NCI-H2081 (cell line): ENCODE results near the gene MTR.

Source experiments
- DNase-seq, 2 experiments: peaks; one replicate each; lab custom pipeline; 2025; lab: John Stamatoyannopoulos, UW

The MTR gene

DNA sequence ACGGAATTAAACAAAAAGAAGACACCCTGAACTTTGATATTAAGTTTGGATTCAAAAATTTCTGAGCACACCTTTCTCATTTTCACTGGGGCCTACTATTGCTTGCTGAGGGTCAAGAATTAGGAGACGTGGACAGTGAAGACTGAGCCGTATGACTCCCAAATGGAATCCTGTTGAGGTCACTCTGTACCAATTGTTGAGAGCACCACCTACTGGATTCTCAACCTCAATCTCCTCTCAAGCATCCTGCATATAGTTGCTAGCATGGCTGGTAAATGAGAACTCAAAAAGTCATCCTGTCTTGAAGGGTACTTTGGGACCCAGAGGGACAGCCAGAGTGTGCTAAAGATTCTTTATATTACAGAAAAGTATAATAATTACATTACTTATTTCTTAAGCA lies 20.2 kb upstream of the MTR start:
- DNase-seq, result peak in 1 of 2 experiments; percentile 28

DNA sequence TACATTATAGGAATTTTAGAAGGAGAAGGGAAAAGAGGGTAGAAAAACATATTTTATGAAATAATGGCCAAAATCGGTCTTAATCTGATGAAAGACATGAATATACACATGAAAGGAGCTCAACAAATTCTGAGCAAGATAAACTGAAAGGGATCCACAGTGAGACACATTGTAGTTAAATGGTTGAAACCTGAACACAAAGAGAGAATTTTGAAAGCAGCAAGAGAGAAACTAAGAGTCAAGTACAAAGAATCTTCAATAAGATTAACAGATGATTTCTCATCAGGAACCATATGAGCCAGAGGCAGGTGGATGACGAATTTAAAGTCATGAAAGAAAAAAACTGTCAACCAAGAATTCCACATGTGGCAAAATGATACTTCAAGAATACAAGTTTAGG lies 15.8 kb upstream of the MTR start:
- DNase-seq, result no peak

DNA sequence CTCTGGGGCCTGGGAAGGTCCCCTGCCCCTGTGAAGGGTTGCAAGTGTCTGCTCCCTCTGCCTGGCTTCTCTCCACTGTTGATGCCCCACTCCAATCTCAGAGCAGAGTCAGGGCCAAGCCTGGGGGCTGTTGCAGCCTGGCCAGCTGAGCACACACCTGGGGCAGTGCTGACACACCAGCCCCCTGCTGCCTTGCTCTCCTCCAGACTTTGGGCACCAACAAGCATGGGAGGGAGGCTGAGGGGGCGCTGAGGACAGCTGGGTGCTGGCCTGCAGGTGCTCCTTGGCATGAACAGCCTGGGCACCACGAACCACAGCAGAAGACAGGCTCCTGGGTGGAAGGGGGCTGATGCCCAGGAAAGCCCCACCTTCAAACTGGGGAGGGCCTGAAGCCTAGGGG lies 9.6 kb upstream of the MTR start:
- DNase-seq, result no peak

DNA sequence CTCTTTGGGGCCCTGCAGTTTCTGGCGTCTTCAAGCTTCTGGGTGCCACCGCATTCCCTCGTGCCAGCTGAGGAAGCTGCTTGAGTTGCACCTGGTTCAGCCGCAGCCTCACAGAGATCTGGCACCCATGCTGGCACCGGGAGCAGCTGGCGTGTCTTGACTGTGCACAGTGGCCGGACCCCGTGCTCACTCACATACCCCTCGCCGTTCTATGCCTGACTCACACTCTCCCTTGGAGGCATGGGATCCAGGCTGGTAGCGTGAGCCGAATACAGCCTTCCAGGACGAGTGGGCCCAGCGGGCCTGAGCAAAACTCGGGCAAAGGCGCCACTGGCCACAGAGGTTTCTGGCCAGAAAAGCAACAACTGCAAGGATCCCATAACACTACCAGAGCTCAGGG lies 8.6 kb upstream of the MTR start:
- no peak for DNase-seq

DNA sequence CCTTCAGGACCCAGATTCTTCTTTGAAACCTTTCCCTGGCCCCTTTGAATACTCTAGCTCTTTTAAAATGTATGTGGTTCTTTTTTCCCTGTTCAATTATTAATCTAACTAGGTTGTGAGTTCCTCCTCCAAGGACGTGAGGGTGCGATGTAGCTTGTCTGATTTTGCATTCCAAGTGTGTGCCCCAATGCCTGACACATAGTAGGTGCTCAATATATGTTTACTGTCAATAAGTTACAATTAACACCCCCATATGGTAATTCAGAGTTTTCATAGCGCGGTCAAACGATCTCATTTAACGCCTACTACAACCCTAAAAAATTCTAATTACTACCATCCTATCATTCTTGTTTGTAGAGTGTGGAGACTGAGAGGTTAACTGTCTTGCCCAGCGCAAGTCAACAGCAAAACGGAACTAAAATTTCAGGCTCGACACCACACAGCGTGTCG lies 482 bp upstream of the MTR start:
- DNase-seq, result no peak

- DNase-seq, result no peak
These were observed 920 bp downstream of the MTR start for GRCh38 chr1:236795757-236796667.

GRCh38 chr1:236799001-236799400 lies 3.9 kb downstream of the MTR start:
- no peak for DNase-seq

GRCh38 chr1:236800002-236800620 lies 5.0 kb downstream of the MTR start:
- DNase-seq, result no peak

DNA sequence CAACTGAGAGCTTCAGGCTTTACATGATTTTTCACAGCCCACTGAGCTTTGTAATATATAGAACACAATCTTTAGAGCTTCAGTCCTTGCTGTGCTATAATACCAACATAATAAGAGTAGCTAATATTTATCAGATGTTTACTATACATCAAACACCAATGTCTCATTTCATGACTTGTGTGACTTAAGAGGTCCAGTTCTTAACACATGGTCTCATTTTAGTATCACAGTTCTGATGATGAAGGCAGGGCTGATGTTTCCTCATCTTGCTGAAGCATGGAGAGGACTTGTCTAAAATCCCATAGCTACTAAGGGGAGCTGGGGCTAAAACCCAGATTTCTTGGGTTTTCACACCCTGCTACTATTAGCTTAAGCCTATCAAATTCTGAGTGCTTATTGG lies 5.5 kb downstream of the MTR start:
- DNase-seq, result no peak

DNA sequence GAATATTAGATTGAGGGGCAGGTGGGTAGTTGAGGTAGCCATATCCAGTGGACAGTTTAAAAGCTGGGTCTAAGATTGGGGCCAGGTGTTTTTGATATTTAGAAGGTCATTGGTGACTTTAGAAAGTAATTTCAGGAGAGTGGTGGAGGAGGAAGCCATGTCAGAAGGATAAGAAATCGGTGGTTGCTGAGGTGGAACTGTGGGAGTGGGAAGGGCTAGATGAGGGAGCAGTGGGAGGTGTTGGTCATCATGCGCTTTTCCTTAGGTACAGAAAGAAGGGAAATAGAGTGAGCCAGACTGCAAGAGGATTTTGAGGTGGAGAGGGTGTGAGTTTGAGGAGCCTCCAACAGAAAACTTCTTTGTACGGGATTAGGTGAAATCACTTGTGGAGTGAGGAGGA lies 7.2 kb downstream of the MTR start:
- no peak for DNase-seq

- no peak for DNase-seq
These were observed 11.5 kb downstream of the MTR start for GRCh38 chr1:236806634-236807033.

GRCh38 chr1:236808005-236808404 lies 12.9 kb downstream of the MTR start:
- DNase-seq, result no peak

- no peak for DNase-seq
These were observed 13.6 kb downstream of the MTR start for GRCh38 chr1:236808564-236809130.

DNA sequence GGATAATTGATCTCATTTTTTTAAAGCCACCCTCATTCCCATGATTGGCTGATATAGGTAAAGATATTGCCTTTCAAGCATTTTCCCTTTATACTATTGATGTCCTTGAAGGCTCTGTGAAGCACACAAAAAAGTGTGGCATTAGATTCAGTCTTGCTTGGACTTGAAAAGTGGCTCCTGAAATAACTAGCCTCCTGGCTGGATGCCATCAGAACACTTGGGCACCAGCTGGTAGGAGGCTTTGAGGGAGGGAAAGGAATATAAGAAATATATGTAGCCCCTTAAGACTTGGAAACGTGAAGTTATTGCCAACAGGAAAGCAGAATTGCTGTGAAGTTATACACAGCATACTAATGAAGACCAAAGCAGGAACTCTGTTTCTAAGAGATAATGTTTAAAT lies 14.1 kb downstream of the MTR start:
- DNase-seq, result no peak

DNA sequence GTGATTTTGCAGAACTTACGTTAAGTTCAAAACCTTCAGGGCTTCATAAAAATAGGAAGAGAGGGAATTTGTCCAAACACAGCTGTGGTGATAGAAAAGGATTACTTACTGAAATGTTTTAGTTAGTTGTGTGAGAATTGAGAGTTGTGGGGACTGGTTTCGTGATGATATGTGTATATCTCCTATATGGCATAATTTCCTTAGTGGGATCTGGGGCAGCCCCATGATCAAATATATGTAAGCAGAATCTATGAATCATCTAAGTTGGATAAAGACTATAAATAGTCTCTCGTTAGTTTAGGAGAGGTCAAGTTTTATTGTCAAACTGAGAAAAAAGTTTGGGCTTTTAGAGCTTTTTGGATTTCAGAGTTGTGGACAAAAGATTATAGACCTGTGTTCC lies 14.9 kb downstream of the MTR start:
- DNase-seq, result no peak

- no peak for DNase-seq
These were observed 17.4 kb downstream of the MTR start for GRCh38 chr1:236812334-236813030.

GRCh38 chr1:236815941-236816340 lies 20.8 kb downstream of the MTR start:
- DNase-seq, result no peak

- DNase-seq, result no peak
These were observed 24.8 kb downstream of the MTR start for GRCh38 chr1:236819856-236820255.

DNA sequence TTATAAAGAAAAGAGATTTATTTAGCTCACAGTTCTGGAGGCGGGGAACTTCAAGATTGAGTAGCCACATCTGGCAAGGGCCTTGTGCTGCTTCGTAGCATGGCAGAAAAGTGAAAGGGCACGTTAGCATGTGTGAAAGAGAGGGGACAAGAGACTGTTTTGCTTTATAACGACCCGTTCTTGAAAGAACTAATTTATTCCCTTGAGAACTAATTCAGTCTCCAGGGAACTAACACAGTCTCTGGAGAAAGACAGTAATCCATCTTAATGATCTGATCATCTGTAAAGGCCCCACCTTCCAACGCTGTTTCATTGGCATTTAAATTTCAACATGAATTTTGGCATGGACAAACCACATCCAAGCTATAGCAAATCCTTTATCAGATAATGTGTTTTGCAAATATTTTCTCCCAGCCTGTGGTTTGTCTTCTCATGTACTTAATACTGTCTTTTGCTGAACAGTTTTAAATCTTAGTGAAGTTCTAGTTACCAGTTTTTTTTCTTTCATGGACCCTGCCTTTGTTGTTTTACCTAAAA lies 26.1 kb downstream of the MTR start:
- DNase-seq, result no peak

GRCh38 chr1:236823559-236823958 lies 28.5 kb downstream of the MTR start:
- no peak for DNase-seq

GRCh38 chr1:236829085-236829484 lies 34.0 kb downstream of the MTR start:
- DNase-seq, result no peak

- no peak for DNase-seq
These were observed 35.0 kb downstream of the MTR start for GRCh38 chr1:236830116-236830515.
